Measurements from ENCODE around the gene NNAT. TPM values are rescaled to one million over a fixed set of nuclear protein-coding genes. Genes with fewer than 3 reads are reported as not detected.
"Not testable (repeated sequence)": the region's sequence is repeated elsewhere in the genome, so short reads cannot be mapped to it uniquely, and the experiment has no call there.

NNAT gene
- total RNA-seq, 1 experiment from 2014 or later: not detected

DNA sequence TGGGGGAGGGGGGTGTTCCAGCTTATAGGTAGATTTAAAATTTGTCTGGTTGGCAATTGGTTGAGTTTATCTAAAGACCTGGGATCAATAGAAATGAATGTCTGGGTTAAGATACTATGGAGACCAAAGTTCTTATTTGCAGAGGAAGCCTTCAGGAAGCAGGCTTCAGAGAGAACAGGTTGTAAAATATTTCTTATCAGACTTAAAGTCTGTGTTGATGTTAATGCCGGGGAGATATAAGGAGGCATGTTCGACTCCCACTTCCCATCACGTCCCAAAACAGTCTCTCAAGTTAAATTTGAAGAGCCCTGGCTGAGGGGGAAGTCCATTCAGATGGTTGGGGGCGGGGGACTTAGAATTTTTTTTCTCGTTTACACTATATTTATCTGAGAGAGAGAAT is 19.0 kb downstream of the NNAT start:
- intact Hi-C loops (cut with micrococcal nuclease; ENCODE audit: unreplicated experiment): no loop called here
- no peaks in the 10 kb centered on the region; the same call in 1 of the 2 replicates for H3K9me3 ChIP-seq (ENCODE audit: insufficient read depth, low read depth)
- no peaks in the 10 kb centered on the region for H3F3A ChIP-seq (ENCODE audit: insufficient read depth, low read depth)
- TF ChIP-seq, protein P1, sequence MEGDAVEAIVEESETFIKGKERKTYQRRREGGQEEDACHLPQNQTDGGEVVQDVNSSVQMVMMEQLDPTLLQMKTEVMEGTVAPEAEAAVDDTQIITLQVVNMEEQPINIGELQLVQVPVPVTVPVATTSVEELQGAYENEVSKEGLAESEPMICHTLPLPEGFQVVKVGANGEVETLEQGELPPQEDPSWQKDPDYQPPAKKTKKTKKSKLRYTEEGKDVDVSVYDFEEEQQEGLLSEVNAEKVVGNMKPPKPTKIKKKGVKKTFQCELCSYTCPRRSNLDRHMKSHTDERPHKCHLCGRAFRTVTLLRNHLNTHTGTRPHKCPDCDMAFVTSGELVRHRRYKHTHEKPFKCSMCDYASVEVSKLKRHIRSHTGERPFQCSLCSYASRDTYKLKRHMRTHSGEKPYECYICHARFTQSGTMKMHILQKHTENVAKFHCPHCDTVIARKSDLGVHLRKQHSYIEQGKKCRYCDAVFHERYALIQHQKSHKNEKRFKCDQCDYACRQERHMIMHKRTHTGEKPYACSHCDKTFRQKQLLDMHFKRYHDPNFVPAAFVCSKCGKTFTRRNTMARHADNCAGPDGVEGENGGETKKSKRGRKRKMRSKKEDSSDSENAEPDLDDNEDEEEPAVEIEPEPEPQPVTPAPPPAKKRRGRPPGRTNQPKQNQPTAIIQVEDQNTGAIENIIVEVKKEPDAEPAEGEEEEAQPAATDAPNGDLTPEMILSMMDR (conservative IDR thresholded peaks at IDR 0.05): no peak
- no peak for TF ChIP-seq EZH2 (IDR thresholded peaks at IDR 0.05; ENCODE audit: low read depth)
- ChIA-PET CTCF (no interaction called here), POLR2A (ENCODE audit: unreplicated experiment) (no interaction called here)
- no peaks in the 10 kb centered on the region for H4K20me1 ChIP-seq (ENCODE audit: insufficient read depth)
- no peak for DNase-seq
- no peaks in the 10 kb centered on the region for H3K27me3 ChIP-seq (ENCODE audit: insufficient read depth, low read depth)
- H3K9me2 ChIP-seq (ENCODE audit: insufficient read depth): no peaks in the 10 kb centered on the region
- no peak overlapping the region for H3K4me2 ChIP-seq
- H3K4me3 ChIP-seq: no peak overlapping the region
- BruUV-seq (replicated peaks): no TSS peak
- no peak overlapping the region for H3K27ac ChIP-seq
- no peaks in the 10 kb centered on the region for H3K36me3 ChIP-seq (ENCODE audit: low read depth)
- no peaks in the 10 kb centered on the region for H3K79me2 ChIP-seq (ENCODE audit: low read depth)
- peaks cover 22% of the 10 kb centered on the region for H3K4me1 ChIP-seq (replicated peaks; ENCODE audit: insufficient read depth)
- H2AFZ ChIP-seq: no peak overlapping the region

DNA sequence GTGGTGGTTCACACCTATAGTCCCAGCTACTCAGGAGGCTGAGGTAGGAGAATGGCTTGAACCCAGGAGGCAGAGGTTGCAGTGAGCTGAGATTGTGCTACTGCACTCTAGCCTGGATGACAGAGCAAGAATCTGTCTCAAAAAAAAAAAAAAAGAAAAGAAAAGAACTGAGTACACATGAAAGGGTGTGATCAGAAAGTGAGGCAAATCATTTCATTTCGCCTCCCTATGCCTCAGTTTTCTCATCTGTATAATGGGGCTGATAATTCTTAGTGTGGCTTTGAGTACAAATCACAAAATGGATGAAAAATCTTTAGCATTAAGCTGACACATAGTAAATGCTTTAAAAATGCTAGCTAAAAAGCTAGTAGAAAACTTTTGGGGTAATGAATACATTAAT is 19.8 kb downstream of the NNAT start:
- DNase-seq; H2AFZ ChIP-seq; H3K36me3 ChIP-seq (ENCODE audit: low read depth); H3K4me3 ChIP-seq; H3K79me2 ChIP-seq (ENCODE audit: low read depth); H3K4me2 ChIP-seq; BruUV-seq (replicated peaks); POLR2A ChIA-PET (ENCODE audit: unreplicated experiment); H3F3A ChIP-seq (ENCODE audit: insufficient read depth, low read depth); H4K20me1 ChIP-seq (ENCODE audit: insufficient read depth); H3K9me3 ChIP-seq (ENCODE audit: insufficient read depth, low read depth); CTCF ChIA-PET; intact Hi-C loops (cut with micrococcal nuclease; ENCODE audit: unreplicated experiment); H3K9me2 ChIP-seq (ENCODE audit: insufficient read depth); H3K27ac ChIP-seq; H3K27me3 ChIP-seq (ENCODE audit: insufficient read depth, low read depth): not testable (repeated sequence)
- H3K4me1 ChIP-seq (replicated peaks; ENCODE audit: insufficient read depth): peaks cover 29% of the 10 kb centered on the region

DNA sequence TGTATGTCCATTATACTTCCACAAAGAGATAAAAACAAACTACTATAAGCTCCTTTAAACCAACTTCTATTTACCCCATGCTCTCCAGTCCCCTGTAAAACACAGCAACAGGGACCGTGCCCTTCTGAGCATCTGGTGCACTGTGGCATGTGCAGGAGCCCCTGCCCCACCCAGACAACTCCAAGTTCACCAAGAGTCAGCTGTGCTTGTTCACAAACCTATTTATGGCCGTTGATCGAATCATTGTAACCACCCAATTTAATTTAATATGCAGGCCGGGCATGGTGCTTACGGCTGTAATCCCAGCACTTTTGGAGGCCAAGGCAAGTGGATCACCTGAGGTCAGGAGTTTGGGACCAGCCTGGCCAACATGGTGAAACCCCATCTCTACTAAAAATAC is 20.3 kb downstream of the NNAT start:
- H3K4me2 ChIP-seq: no peak overlapping the region
- no peaks in the 10 kb centered on the region for H3K9me2 ChIP-seq (ENCODE audit: insufficient read depth)
- H3K9me3 ChIP-seq (ENCODE audit: insufficient read depth, low read depth): no peaks in the 10 kb centered on the region; the same call in 1 of the 2 replicates
- TF ChIP-seq EZH2 (IDR thresholded peaks at IDR 0.05; ENCODE audit: low read depth): no peak
- TF ChIP-seq, protein P1 (conservative IDR thresholded peaks at IDR 0.05): no peak
- H3F3A ChIP-seq (ENCODE audit: insufficient read depth, low read depth): no peaks in the 10 kb centered on the region
- no TSS peak for BruUV-seq (replicated peaks)
- no peak for DNase-seq
- no peaks in the 10 kb centered on the region for H4K20me1 ChIP-seq (ENCODE audit: insufficient read depth)
- intact Hi-C loops (cut with micrococcal nuclease; ENCODE audit: unreplicated experiment): no loop called here
- H3K27ac ChIP-seq: no peak overlapping the region
- no peaks in the 10 kb centered on the region for H3K27me3 ChIP-seq (ENCODE audit: insufficient read depth, low read depth)
- H3K4me1 ChIP-seq (replicated peaks; ENCODE audit: insufficient read depth): peaks cover 31% of the 10 kb centered on the region
- no peaks in the 10 kb centered on the region for H3K36me3 ChIP-seq (ENCODE audit: low read depth)
- no peak overlapping the region for H3K4me3 ChIP-seq
- ChIA-PET POLR2A (ENCODE audit: unreplicated experiment) (no interaction called here), CTCF (no interaction called here)
- H2AFZ ChIP-seq: no peak overlapping the region
- H3K79me2 ChIP-seq (ENCODE audit: low read depth): no peaks in the 10 kb centered on the region

DNA sequence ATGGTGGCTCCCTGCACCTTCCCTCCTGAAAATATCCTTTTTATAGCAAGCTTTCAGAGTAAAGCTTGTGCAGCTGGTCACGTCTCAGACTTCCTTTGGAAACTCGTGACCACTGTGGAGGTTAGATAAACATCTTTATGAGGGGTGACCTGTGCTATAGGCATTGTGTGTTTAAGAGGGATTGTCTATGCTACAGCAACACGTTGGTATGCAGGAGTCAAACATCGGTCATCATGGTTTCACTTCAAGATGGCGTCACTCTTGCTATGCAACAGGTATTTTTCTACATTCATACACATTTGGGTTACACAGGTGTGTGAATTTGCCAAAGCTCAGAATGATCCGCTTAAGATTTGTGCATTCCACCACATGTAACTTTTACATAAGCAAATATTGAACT is 21.2 kb downstream of the NNAT start:
- POLR2A ChIA-PET (ENCODE audit: unreplicated experiment): no interaction called here
- H3K27ac ChIP-seq: peak overlapping the region; percentile 28; the same call in 1 of the 2 replicates
- H3K9me2 ChIP-seq (ENCODE audit: insufficient read depth): no peaks in the 10 kb centered on the region
- no TSS peak for BruUV-seq (replicated peaks)
- intact Hi-C loops (cut with micrococcal nuclease; ENCODE audit: unreplicated experiment): no loop called here
- no peaks in the 10 kb centered on the region for H3K27me3 ChIP-seq (ENCODE audit: insufficient read depth, low read depth)
- no peak overlapping the region for H3K4me3 ChIP-seq
- no peaks in the 10 kb centered on the region for H3K36me3 ChIP-seq (ENCODE audit: low read depth)
- peak in 1 of 2 experiments; percentile 92 for DNase-seq
- H4K20me1 ChIP-seq (ENCODE audit: insufficient read depth): no peaks in the 10 kb centered on the region
- peaks cover 31% of the 10 kb centered on the region for H3K4me1 ChIP-seq (replicated peaks; ENCODE audit: insufficient read depth)
- H3K9me3 ChIP-seq (ENCODE audit: insufficient read depth, low read depth): no peaks in the 10 kb centered on the region; the same call in 1 of the 2 replicates
- TF ChIP-seq EZH2 (IDR thresholded peaks at IDR 0.05; ENCODE audit: low read depth): no peak
- TF ChIP-seq, protein P1 (conservative IDR thresholded peaks at IDR 0.05): no peak
- no peaks in the 10 kb centered on the region for H3K79me2 ChIP-seq (ENCODE audit: low read depth)
- CTCF ChIA-PET: no interaction called here
- H3F3A ChIP-seq (ENCODE audit: insufficient read depth, low read depth): no peaks in the 10 kb centered on the region
- H2AFZ ChIP-seq: peak overlapping the region; percentile 62; the same call in 1 of the 2 replicates
- H3K4me2 ChIP-seq: peak overlapping the region; percentile 49

All from PC-9 (cell line).